Liver (tissue), 9 donors: ENCODE measurements around the gene NSDHL. TPM values are rescaled to one million over a fixed set of nuclear protein-coding genes. Genes with fewer than 3 reads are reported as not detected.

Experiments
- DNase-seq: peaks from one replicate; pipeline ENCODE4 v3.0.0-alpha.2; 2017; ENCODE audit warnings: low spot score
- H3K27ac ChIP-seq, 2 donors: one replicate each; pipeline ENCODE4 v1.7.0; 2013; ENCODE audit warnings: inconsistent platforms in 2 of 2, low read length in 2 of 2, control low read depth in 1 of 2, low read depth in 1 of 2, mild to moderate bottlenecking in 1 of 2
- H3K27me3 ChIP-seq, 4 donors: one replicate each; pipeline versions ENCODE4 v1.6.1 to v1.7.0; 2013; ENCODE audit warnings: low read length in 3 of 4, inconsistent platforms in 1 of 4, mild to moderate bottlenecking in 1 of 4, moderate library complexity in 1 of 4; ENCODE audit not compliant: control insufficient read depth in 4 of 4, insufficient read depth in 4 of 4
- H3K36me3 ChIP-seq, 4 donors: one replicate each; pipeline versions ENCODE4 v1.6.1 to v1.7.0; 2013; ENCODE audit warnings: low read length in 3 of 4, mild to moderate bottlenecking in 3 of 4, low read depth in 1 of 4, moderate library complexity in 1 of 4; ENCODE audit not compliant: control insufficient read depth in 4 of 4, insufficient read depth in 3 of 4
- H3K4me1 ChIP-seq, 4 donors: one replicate each; pipeline versions ENCODE4 v1.6.1 to v1.7.0; 2013; ENCODE audit warnings: low read length in 3 of 4, mild to moderate bottlenecking in 3 of 4, moderate library complexity in 1 of 4; ENCODE audit not compliant: control insufficient read depth in 4 of 4, insufficient read depth in 4 of 4
- H3K4me3 ChIP-seq, 3 donors: one replicate each; pipeline versions ENCODE4 v1.6.1 to v1.7.0; 2013; ENCODE audit warnings: low read length in 3 of 3, control low read depth in 1 of 3, low read depth in 1 of 3, mild to moderate bottlenecking in 1 of 3
- H3K9ac ChIP-seq, 2 donors: one replicate each; pipeline ENCODE4 v1.7.0; 2013; ENCODE audit warnings: low read length in 2 of 2, mild to moderate bottlenecking in 2 of 2, moderate library complexity in 2 of 2, control low read depth in 1 of 2, low read depth in 1 of 2
- H3K9me3 ChIP-seq, 4 donors: one replicate each; pipeline versions ENCODE4 v1.6.1 to v1.7.0; 2013; ENCODE audit warnings: low read length in 3 of 4; ENCODE audit not compliant: control insufficient read depth in 4 of 4
- FOXA1 ChIP-seq: IDR thresholded peaks from 2 replicates; pipeline ENCODE4 v1.6.1; 2016; ENCODE audit warnings: antibody characterized with exemption
- FOXA2 ChIP-seq: IDR thresholded peaks from 2 replicates; pipeline ENCODE4 v1.6.1; 2016; ENCODE audit warnings: antibody characterized with exemption
- GABPA ChIP-seq, 2 donors: IDR thresholded peaks in 1 of 2; conservative IDR thresholded peaks in 1 of 2; 2 replicates each; pipeline ENCODE4 v1.6.1; 2016; ENCODE audit warnings: antibody characterized with exemption in 2 of 2, mild to moderate bottlenecking in 1 of 2, moderate library complexity in 1 of 2
- HNF4A ChIP-seq, 2 donors: conservative IDR thresholded peaks; 2 replicates each; pipeline ENCODE4 v1.6.1; 2016; ENCODE audit warnings: antibody characterized with exemption in 2 of 2, mild to moderate bottlenecking in 2 of 2
- HNF4G ChIP-seq: IDR thresholded peaks from 2 replicates; pipeline ENCODE4 v1.6.1; 2016; ENCODE audit warnings: antibody characterized with exemption
- JUND ChIP-seq, 2 donors: IDR thresholded peaks; 2 replicates each; pipeline ENCODE4 v1.6.1; 2016; ENCODE audit warnings: antibody characterized with exemption in 2 of 2
- RAD21 ChIP-seq, 2 donors: IDR thresholded peaks; 2 replicates each; pipeline ENCODE4 v1.6.1; 2016; ENCODE audit warnings: antibody characterized with exemption in 2 of 2, mild to moderate bottlenecking in 2 of 2
- RXRA ChIP-seq, 2 donors: IDR thresholded peaks; 2 replicates each; pipeline ENCODE4 v1.6.1; 2017 to 2018; ENCODE audit warnings: antibody characterized with exemption in 2 of 2, mild to moderate bottlenecking in 1 of 2
- TAF1 ChIP-seq: conservative IDR thresholded peaks from 2 replicates; pipeline ENCODE4 v1.6.1; 2016; ENCODE audit warnings: antibody characterized with exemption, mild to moderate bottlenecking
- YY1 ChIP-seq: IDR thresholded peaks from 2 replicates; pipeline ENCODE4 v1.6.1; 2016; ENCODE audit warnings: antibody characterized with exemption, mild to moderate bottlenecking
- WGBS: extraction: QIAGEN DNeasy Blood & Tissue Kit; methylation state at CpG from one replicate; pipeline ENCODE4 v1.1.7; 2013; 5-methylcytosine and 5-hydroxymethylcytosine counted together
- polyA plus RNA-seq, 2 donors: library from polyadenylated mRNA; stranded (reverse) in 1 of 2; unstranded in 1 of 2; fragments of 200-250 nt in 1 of 2; fragments of >200 nt in 1 of 2; fragmentation: Nextera tagmentation in 1 of 2; extraction: Ambion mirVana in 1 of 2; gene quantifications; one replicate each; pipeline versions ENCODE4 v1.2.1 to v1.2.3, GENCODE V29; 2013 to 2015
- total RNA-seq, 2 donors: library from RNA; depleted of rRNA; stranded (reverse); fragments of >200 nt; gene quantifications; one replicate each; pipeline ENCODE4 v1.2.3, GENCODE V29; 2014
- TF ChIP-seq, protein P1 (sequence below): IDR thresholded peaks from 2 replicates; pipeline ENCODE4 v1.6.1; 2016; ENCODE audit warnings: antibody characterized with exemption
- TF ChIP-seq, protein P2 (sequence below): IDR thresholded peaks from 2 replicates; pipeline ENCODE4 v1.6.1; 2016; ENCODE audit warnings: antibody characterized with exemption, mild to moderate bottlenecking
- TF ChIP-seq, protein P3 (sequence below): IDR thresholded peaks from 2 replicates; pipeline ENCODE4 v1.6.1; 2016; ENCODE audit warnings: antibody characterized with exemption
- TF ChIP-seq, protein P4 (sequence below): fragments of 150-350 bp; IDR thresholded peaks from 2 replicates; pipeline ENCODE4 v1.5.1; 2017; ENCODE audit warnings: improper control_type of control experiment, low read depth, low read length; ENCODE audit not compliant: missing input control
- donor health status: healthy.
- donor health status: healthy.
- donor health status: healthy.
- donor health status: healthy.
- donor health status: healthy.

The NSDHL gene
- total and polyA plus RNA-seq, 4 donors: 23.8 to 63.6 (median 38.6) TPM

DNA sequence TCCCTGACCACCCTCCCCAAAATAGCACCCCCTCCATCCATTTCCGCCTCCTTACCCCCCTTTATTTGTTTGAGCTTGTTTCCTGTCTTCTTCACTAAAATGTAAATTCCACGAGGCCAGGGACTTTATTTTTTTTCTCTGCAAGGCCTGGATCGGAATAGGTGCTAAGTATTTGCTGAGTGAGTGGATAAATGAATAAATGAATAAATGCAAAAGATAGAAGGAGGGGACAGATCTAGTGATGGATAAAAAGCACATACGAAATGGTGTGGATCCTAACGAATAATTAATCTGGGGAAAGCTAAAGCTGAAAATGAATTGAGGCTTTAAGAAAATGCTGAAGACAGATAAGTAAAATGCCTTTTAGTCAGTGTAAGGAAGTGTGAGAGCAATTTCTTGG, 12.5 kb upstream of the NSDHL start:
- TF ChIP-seq, protein P1, sequence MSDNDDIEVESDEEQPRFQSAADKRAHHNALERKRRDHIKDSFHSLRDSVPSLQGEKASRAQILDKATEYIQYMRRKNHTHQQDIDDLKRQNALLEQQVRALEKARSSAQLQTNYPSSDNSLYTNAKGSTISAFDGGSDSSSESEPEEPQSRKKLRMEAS: no peak
- TF ChIP-seq RXRA (IDR thresholded peaks at IDR 0.05) (no peak), TAF1 (no peak), FOXA2 (no peak), FOXA1 (no peak), RAD21 (IDR thresholded peaks at IDR 0.05) (no peak), JUND (IDR thresholded peaks at IDR 0.05) (no peak), GABPA (IDR thresholded peaks at IDR 0.05 in 1 of 2, conservative IDR thresholded peaks at IDR 0.05 in 1 of 2) (no peak), HNF4G (no peak), HNF4A (conservative IDR thresholded peaks at IDR 0.05) (no peak)
- TF ChIP-seq, protein P2, sequence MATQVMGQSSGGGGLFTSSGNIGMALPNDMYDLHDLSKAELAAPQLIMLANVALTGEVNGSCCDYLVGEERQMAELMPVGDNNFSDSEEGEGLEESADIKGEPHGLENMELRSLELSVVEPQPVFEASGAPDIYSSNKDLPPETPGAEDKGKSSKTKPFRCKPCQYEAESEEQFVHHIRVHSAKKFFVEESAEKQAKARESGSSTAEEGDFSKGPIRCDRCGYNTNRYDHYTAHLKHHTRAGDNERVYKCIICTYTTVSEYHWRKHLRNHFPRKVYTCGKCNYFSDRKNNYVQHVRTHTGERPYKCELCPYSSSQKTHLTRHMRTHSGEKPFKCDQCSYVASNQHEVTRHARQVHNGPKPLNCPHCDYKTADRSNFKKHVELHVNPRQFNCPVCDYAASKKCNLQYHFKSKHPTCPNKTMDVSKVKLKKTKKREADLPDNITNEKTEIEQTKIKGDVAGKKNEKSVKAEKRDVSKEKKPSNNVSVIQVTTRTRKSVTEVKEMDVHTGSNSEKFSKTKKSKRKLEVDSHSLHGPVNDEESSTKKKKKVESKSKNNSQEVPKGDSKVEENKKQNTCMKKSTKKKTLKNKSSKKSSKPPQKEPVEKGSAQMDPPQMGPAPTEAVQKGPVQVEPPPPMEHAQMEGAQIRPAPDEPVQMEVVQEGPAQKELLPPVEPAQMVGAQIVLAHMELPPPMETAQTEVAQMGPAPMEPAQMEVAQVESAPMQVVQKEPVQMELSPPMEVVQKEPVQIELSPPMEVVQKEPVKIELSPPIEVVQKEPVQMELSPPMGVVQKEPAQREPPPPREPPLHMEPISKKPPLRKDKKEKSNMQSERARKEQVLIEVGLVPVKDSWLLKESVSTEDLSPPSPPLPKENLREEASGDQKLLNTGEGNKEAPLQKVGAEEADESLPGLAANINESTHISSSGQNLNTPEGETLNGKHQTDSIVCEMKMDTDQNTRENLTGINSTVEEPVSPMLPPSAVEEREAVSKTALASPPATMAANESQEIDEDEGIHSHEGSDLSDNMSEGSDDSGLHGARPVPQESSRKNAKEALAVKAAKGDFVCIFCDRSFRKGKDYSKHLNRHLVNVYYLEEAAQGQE: no peak
- TF ChIP-seq, protein P3, sequence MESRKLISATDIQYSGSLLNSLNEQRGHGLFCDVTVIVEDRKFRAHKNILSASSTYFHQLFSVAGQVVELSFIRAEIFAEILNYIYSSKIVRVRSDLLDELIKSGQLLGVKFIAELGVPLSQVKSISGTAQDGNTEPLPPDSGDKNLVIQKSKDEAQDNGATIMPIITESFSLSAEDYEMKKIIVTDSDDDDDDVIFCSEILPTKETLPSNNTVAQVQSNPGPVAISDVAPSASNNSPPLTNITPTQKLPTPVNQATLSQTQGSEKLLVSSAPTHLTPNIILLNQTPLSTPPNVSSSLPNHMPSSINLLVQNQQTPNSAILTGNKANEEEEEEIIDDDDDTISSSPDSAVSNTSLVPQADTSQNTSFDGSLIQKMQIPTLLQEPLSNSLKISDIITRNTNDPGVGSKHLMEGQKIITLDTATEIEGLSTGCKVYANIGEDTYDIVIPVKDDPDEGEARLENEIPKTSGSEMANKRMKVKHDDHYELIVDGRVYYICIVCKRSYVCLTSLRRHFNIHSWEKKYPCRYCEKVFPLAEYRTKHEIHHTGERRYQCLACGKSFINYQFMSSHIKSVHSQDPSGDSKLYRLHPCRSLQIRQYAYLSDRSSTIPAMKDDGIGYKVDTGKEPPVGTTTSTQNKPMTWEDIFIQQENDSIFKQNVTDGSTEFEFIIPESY: no peak
- TF ChIP-seq, protein P4, sequence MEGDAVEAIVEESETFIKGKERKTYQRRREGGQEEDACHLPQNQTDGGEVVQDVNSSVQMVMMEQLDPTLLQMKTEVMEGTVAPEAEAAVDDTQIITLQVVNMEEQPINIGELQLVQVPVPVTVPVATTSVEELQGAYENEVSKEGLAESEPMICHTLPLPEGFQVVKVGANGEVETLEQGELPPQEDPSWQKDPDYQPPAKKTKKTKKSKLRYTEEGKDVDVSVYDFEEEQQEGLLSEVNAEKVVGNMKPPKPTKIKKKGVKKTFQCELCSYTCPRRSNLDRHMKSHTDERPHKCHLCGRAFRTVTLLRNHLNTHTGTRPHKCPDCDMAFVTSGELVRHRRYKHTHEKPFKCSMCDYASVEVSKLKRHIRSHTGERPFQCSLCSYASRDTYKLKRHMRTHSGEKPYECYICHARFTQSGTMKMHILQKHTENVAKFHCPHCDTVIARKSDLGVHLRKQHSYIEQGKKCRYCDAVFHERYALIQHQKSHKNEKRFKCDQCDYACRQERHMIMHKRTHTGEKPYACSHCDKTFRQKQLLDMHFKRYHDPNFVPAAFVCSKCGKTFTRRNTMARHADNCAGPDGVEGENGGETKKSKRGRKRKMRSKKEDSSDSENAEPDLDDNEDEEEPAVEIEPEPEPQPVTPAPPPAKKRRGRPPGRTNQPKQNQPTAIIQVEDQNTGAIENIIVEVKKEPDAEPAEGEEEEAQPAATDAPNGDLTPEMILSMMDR: no peak
- Histone ChIP-seq H3K27ac (no peak overlapping the region), H3K9me3 (no peaks in the 10 kb centered on the region), H3K27me3 (no peaks in the 10 kb centered on the region), H3K4me1 (peaks cover 0 to 5% (median 0%) of the 10 kb centered on the region in 4 donors), H3K4me3 (no peak overlapping the region), H3K9ac (no peak overlapping the region), H3K36me3 (no peaks in the 10 kb centered on the region)
- WGBS: 87% methylated on average over 5 of the region's 5 CpGs
- no peak for DNase-seq

DNA sequence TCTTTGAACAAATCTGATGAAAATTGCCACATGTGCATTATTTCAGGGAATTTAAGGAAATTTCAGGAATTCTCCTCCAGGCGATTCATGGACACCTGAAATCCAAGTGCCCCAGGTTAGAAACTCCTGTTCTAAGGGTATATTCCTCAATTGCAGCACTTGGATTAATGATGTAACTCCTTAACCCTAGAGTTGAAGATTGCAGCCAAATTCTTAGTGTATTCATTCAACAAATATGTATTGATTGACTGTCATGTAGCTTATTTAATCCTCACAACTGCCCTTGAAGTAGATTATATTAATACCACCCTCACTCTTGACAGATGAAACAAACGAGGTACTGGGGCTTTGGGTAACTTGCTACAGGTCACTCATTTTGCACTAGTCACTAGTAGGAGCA, 11.6 kb upstream of the NSDHL start:
- no peaks in the 10 kb centered on the region for H3K27me3 ChIP-seq
- no peak for DNase-seq
- no peaks in the 10 kb centered on the region for H3K9me3 ChIP-seq
- 79% methylated on average over 2 of the region's 2 CpGs for whole genome bisulfite sequencing
- H3K36me3 ChIP-seq: no peaks in the 10 kb centered on the region
- no peak overlapping the region for H3K27ac ChIP-seq
- peaks cover 0 to 12% (median 2%) of the 10 kb centered on the region in 4 donors for H3K4me1 ChIP-seq
- TF ChIP-seq YY1: no peak
- no peak overlapping the region for H3K9ac ChIP-seq
- H3K4me3 ChIP-seq: no peak overlapping the region
